DND-41 (cell line): ENCODE measurements around the gene TBC1D22B.
"Not testable (repeated sequence)": the region's sequence is repeated elsewhere in the genome, so short reads cannot be mapped to it uniquely, and the experiment has no call there.

Source experiments
- ATAC-seq: fragments of 200-7000 bp; cut with Tn5 transposase; 3 replicates; pipeline ENCODE4 v1.9.1; 2021; ENCODE audit warnings: low read depth; ENCODE audit not compliant: insufficient read depth
- DNase-seq: peaks from one replicate; pipeline ENCODE4 v3.0.0-alpha.2; 2020
- H2AFZ ChIP-seq: 2 replicates; pipeline ENCODE4 v1.6.0; 2012; ENCODE audit warnings: low read depth, low read length
- H3K27ac ChIP-seq: 2 replicates; pipeline ENCODE4 v1.5.1; 2012; ENCODE audit warnings: low read length, inconsistent platforms
- H3K27me3 ChIP-seq: fragments of 200-600 bp; sonication (generic); 2 replicates; pipeline ENCODE4 v1.6.0; 2012; ENCODE audit warnings: low read length, mild to moderate bottlenecking, inconsistent platforms; ENCODE audit not compliant: insufficient read depth, poor library complexity
- H3K36me3 ChIP-seq: 2 replicates; pipeline ENCODE4 v1.5.1; 2012; ENCODE audit warnings: low read length, inconsistent platforms; ENCODE audit not compliant: insufficient read depth
- H3K4me1 ChIP-seq: 2 replicates; pipeline ENCODE4 v1.5.1; 2012; ENCODE audit warnings: mild to moderate bottlenecking, low read length; ENCODE audit not compliant: insufficient read depth
- H3K4me2 ChIP-seq: 2 replicates; pipeline ENCODE4 v1.6.0; 2012; ENCODE audit warnings: mild to moderate bottlenecking, moderate library complexity, low read length, inconsistent platforms; ENCODE audit not compliant: insufficient read depth
- H3K4me3 ChIP-seq, 2 experiments: fragments of 200-600 bp in 1 of 2; shearing (Covaris generic) in 1 of 2; 2 replicates each; pipeline ENCODE4 v1.5.1; 2012 to 2016; ENCODE audit warnings: inconsistent platforms in 2 of 2, low read length in 2 of 2, mild to moderate bottlenecking in 2 of 2, low read depth in 1 of 2, moderate library complexity in 1 of 2
- H3K79me2 ChIP-seq: 2 replicates; pipeline ENCODE4 v1.6.0; 2012; ENCODE audit warnings: low read length, inconsistent platforms; ENCODE audit not compliant: insufficient read depth
- H3K9ac ChIP-seq: 2 replicates; pipeline ENCODE4 v1.6.0; 2012; ENCODE audit warnings: low read depth, mild to moderate bottlenecking, inconsistent platforms, low read length, moderate library complexity
- H3K9me3 ChIP-seq: 2 replicates; pipeline ENCODE4 v1.5.1; 2012; ENCODE audit warnings: low read length, moderate library complexity, mild to moderate bottlenecking, inconsistent platforms; ENCODE audit not compliant: insufficient read depth, severe bottlenecking
- H4K20me1 ChIP-seq: 2 replicates; pipeline ENCODE4 v1.6.0; 2012; ENCODE audit warnings: low read length; ENCODE audit not compliant: insufficient read depth
- CTCF ChIP-seq: IDR thresholded peaks from 2 replicates; pipeline ENCODE4 v1.5.1; 2012; ENCODE audit warnings: borderline replicate concordance, low read length, moderate library complexity, mild to moderate bottlenecking; ENCODE audit not compliant: poor library complexity, severe bottlenecking; ENCODE audit errors: extremely low read depth
- EZH2 ChIP-seq: IDR thresholded peaks from 3 replicates; pipeline ENCODE4 v1.6.1; 2012; ENCODE audit warnings: borderline replicate concordance, low read depth, mild to moderate bottlenecking, moderate library complexity, low read length, inconsistent platforms; ENCODE audit not compliant: severe bottlenecking

TBC1D22B gene

GRCh38 chr6:37323580-37323979, 66.0 kb downstream of the TBC1D22B start:
- Histone ChIP-seq H3K4me1 (no peaks in the 10 kb centered on the region), H3K9me3 (no peaks in the 10 kb centered on the region), H3K4me3 (no peak overlapping the region), H3K36me3 (peaks cover 50% of the 10 kb centered on the region), H3K27me3 (no peaks in the 10 kb centered on the region), H2AFZ (no peak overlapping the region), H3K4me2 (no peak overlapping the region), H3K79me2 (no peaks in the 10 kb centered on the region), H3K9ac (no peak overlapping the region), H3K27ac (no peak overlapping the region), H4K20me1 (no peaks in the 10 kb centered on the region)
- ATAC-seq (no peak), DNase-seq (no peak)
- TF ChIP-seq EZH2, result no peak
- no peak for TF ChIP-seq CTCF

GRCh38 chr6:37324131-37325033, 66.8 kb downstream of the TBC1D22B start:
- DNase-seq (no peak), ATAC-seq (no peak)
- no peaks in the 10 kb centered on the region for H3K27me3 ChIP-seq
- no peak overlapping the region for H2AFZ ChIP-seq
- no peaks in the 10 kb centered on the region for H3K79me2 ChIP-seq
- H3K9me3 ChIP-seq, result no peaks in the 10 kb centered on the region
- peaks cover 46% of the 10 kb centered on the region for H3K36me3 ChIP-seq
- H4K20me1 ChIP-seq, result no peaks in the 10 kb centered on the region
- no peak overlapping the region for H3K4me2 ChIP-seq
- H3K9ac ChIP-seq, result no peak overlapping the region
- TF ChIP-seq CTCF (no peak), EZH2 (no peak)
- H3K27ac ChIP-seq, result no peak overlapping the region
- H3K4me1 ChIP-seq, result no peaks in the 10 kb centered on the region
- no peak overlapping the region for H3K4me3 ChIP-seq

- H4K20me1 ChIP-seq, H3K4me2 ChIP-seq, H2AFZ ChIP-seq, ATAC-seq, H3K4me1 ChIP-seq, H3K27me3 ChIP-seq, DNase-seq, H3K9ac ChIP-seq, H3K27ac ChIP-seq, H3K9me3 ChIP-seq, H3K4me3 ChIP-seq, H3K79me2 ChIP-seq: not testable (repeated sequence)
- H3K36me3 ChIP-seq, result peaks cover 39% of the 10 kb centered on the region
These were observed 72.8 kb downstream of the TBC1D22B start for GRCh38 chr6:37330345-37330744.

- H3K4me1 ChIP-seq, result no peaks in the 10 kb centered on the region
- no peak overlapping the region for H3K27ac ChIP-seq
- H2AFZ ChIP-seq, result no peak overlapping the region
- H3K27me3 ChIP-seq, result no peaks in the 10 kb centered on the region
- no peak for ATAC-seq
- H3K9ac ChIP-seq, result no peak overlapping the region
- H3K36me3 ChIP-seq, result peaks cover 39% of the 10 kb centered on the region
- no peak overlapping the region for H3K4me3 ChIP-seq
- H3K79me2 ChIP-seq, result no peaks in the 10 kb centered on the region
- DNase-seq, result no peak
- TF ChIP-seq CTCF (no peak), EZH2 (no peak)
- 0 out of 2 replicates have a peak, but pooled peaks cover 3% of the 10 kb centered on the region for H4K20me1 ChIP-seq
- H3K9me3 ChIP-seq, result no peaks in the 10 kb centered on the region
- H3K4me2 ChIP-seq, result no peak overlapping the region
These were observed 73.5 kb downstream of the TBC1D22B start for GRCh38 chr6:37331047-37331446.
